ENCODE data around the gene IL31. TPM values are rescaled to one million over a fixed set of nuclear protein-coding genes. Genes with fewer than 3 reads are reported as not detected.
A peak's percentile ranks its signal among the peaks of the same experiment; 100 is the strongest.

The IL31 gene
- total RNA-seq, 1 donor from 2014 or later, result not detected

DNA sequence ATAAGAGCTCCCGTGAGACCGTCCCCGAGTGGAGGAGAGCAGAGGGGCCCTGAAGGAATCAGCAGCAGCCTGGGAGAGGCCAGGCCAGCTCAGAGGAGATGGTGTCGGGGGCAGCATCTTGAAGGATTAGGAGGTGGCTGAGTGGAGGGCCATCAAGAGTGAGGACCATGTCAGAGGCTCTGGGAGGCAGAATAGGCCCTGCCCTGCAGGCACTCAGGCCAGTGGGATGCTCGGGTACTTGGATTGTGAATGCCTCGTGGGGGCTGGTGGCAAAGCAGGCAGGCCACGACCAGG, 47.7 kb downstream of the IL31 start:
- TF ChIP-seq, protein P1, sequence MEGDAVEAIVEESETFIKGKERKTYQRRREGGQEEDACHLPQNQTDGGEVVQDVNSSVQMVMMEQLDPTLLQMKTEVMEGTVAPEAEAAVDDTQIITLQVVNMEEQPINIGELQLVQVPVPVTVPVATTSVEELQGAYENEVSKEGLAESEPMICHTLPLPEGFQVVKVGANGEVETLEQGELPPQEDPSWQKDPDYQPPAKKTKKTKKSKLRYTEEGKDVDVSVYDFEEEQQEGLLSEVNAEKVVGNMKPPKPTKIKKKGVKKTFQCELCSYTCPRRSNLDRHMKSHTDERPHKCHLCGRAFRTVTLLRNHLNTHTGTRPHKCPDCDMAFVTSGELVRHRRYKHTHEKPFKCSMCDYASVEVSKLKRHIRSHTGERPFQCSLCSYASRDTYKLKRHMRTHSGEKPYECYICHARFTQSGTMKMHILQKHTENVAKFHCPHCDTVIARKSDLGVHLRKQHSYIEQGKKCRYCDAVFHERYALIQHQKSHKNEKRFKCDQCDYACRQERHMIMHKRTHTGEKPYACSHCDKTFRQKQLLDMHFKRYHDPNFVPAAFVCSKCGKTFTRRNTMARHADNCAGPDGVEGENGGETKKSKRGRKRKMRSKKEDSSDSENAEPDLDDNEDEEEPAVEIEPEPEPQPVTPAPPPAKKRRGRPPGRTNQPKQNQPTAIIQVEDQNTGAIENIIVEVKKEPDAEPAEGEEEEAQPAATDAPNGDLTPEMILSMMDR (IDR thresholded peaks at IDR 0.05; ENCODE audit: partially characterized antibody, unreplicated experiment), result no peak
- DNase-seq, result no peak
- H3K27ac Mint-ChIP-seq (ENCODE audit: unreplicated experiment), result no peak overlapping the region
- peaks cover 7% of the 10 kb centered on the region for H3K9me3 Mint-ChIP-seq (ENCODE audit: unreplicated experiment)
- H3K4me3 Mint-ChIP-seq (ENCODE audit: unreplicated experiment), result no peak overlapping the region
- H3K36me3 Mint-ChIP-seq (ENCODE audit: unreplicated experiment), result no peaks in the 10 kb centered on the region
- H3K27me3 Mint-ChIP-seq (ENCODE audit: unreplicated experiment), result peaks cover 11% of the 10 kb centered on the region
- H3K4me1 Mint-ChIP-seq (ENCODE audit: low read depth, unreplicated experiment), result peaks cover 25% of the 10 kb centered on the region

DNA sequence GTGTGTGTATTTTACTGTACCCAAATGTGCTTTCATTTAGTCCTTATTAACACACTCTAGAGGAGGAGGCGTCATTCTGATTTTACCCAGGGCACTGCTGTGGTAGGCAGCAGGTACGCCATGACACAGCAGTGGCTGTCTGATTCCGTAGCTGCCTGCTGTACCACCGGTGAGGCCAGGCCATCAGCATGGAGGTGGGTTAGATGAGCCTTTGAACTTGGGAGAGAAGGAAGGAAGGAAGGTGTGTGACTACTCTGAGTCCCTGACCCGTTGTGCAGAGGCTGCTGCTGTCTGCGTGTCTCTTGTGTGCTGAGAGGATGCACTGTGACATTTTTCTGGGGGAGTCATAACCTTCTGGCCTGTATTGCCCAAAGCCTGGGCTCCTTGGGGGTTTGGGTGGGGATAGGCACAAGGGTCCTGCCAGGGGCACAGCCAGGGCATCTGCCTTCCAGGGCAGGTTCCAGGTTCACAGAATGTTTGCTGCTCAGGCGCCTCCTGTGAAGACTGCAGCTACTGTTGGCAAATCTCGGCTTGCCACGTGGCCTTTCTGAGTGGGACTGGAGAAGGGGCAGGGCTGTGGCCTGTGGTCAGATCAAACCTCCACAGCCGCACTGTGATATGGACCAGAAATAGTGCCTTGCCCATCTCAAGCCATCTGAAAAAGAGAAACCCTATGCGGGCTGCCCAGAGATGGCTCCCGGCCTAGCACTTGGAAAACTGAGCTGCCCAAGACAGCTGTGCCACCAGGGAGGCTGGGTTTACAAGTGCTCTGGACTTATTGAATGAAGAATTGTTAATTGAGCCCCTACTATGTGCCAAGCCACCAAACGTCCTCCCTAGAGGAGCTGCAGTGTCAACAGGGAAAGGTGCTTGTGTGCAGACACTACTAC, 48.3 kb downstream of the IL31 start:
- H3K27ac Mint-ChIP-seq (ENCODE audit: unreplicated experiment), result no peak overlapping the region
- TF ChIP-seq, protein P1 (IDR thresholded peaks at IDR 0.05; ENCODE audit: partially characterized antibody, unreplicated experiment), result no peak
- no peak for DNase-seq
- H3K27me3 Mint-ChIP-seq (ENCODE audit: unreplicated experiment), result peaks cover 11% of the 10 kb centered on the region
- peaks cover 4% of the 10 kb centered on the region for H3K9me3 Mint-ChIP-seq (ENCODE audit: unreplicated experiment)
- H3K4me3 Mint-ChIP-seq (ENCODE audit: unreplicated experiment), result no peak overlapping the region
- peaks cover 25% of the 10 kb centered on the region for H3K4me1 Mint-ChIP-seq (ENCODE audit: low read depth, unreplicated experiment)
- H3K36me3 Mint-ChIP-seq (ENCODE audit: unreplicated experiment), result no peaks in the 10 kb centered on the region

DNA sequence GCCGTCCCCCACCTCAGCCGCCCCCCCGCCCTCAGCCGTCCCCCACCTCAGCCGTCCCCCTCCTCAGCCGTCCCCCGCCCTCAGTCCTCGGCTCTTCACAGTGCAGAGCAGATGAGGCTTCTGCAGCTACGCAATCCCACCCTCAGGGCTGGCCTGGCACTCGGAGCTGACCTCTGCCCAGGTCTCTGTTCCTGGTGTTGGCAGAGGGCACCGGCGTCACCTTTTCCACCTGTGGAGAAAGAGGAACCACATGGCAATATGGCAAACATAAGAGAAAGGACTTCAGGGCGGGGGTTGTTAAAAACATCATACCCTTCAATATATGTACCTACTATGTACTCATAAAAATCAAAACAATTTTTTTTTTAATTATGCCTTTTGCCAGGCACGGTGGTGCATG, 49.7 kb downstream of the IL31 start:
- Mint-ChIP-seq H3K4me3 (ENCODE audit: unreplicated experiment) (no peak overlapping the region), H3K4me1 (ENCODE audit: low read depth, unreplicated experiment) (peaks cover 25% of the 10 kb centered on the region), H3K27ac (ENCODE audit: unreplicated experiment) (no peak overlapping the region), H3K36me3 (ENCODE audit: unreplicated experiment) (no peaks in the 10 kb centered on the region), H3K9me3 (ENCODE audit: unreplicated experiment) (peaks cover 4% of the 10 kb centered on the region), H3K27me3 (ENCODE audit: unreplicated experiment) (peaks cover 11% of the 10 kb centered on the region)
- TF ChIP-seq, protein P1 (IDR thresholded peaks at IDR 0.05; ENCODE audit: partially characterized antibody, unreplicated experiment), result no peak
- DNase-seq, result no peak

DNA sequence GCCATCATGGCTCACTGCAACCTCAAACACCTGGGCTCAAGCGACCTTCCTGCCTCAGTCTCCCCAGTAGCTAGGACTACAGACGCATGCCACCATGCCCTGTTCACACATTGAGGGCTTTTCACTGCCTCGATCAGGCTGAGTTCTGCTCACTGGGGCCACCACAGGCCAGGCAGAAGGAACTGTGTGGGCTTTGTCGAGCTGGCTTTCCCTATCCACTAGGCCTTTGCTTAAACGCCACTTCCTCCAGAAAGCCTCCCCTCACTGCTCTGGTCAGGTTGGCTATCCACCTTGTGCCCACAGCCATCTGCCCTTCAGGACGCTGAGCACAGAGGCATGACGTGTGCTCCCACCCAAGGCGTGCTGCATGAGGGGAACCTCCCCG, 50.3 kb downstream of the IL31 start:
- DNase-seq, result no peak
- peaks cover 11% of the 10 kb centered on the region for H3K27me3 Mint-ChIP-seq (ENCODE audit: unreplicated experiment)
- no peak overlapping the region for H3K4me3 Mint-ChIP-seq (ENCODE audit: unreplicated experiment)
- TF ChIP-seq, protein P1 (IDR thresholded peaks at IDR 0.05; ENCODE audit: partially characterized antibody, unreplicated experiment), result no peak
- no peaks in the 10 kb centered on the region for H3K36me3 Mint-ChIP-seq (ENCODE audit: unreplicated experiment)
- H3K4me1 Mint-ChIP-seq (ENCODE audit: low read depth, unreplicated experiment), result peaks cover 25% of the 10 kb centered on the region
- H3K27ac Mint-ChIP-seq (ENCODE audit: unreplicated experiment), result peak overlapping the region; percentile 10
- H3K9me3 Mint-ChIP-seq (ENCODE audit: unreplicated experiment), result peaks cover 4% of the 10 kb centered on the region

DNA sequence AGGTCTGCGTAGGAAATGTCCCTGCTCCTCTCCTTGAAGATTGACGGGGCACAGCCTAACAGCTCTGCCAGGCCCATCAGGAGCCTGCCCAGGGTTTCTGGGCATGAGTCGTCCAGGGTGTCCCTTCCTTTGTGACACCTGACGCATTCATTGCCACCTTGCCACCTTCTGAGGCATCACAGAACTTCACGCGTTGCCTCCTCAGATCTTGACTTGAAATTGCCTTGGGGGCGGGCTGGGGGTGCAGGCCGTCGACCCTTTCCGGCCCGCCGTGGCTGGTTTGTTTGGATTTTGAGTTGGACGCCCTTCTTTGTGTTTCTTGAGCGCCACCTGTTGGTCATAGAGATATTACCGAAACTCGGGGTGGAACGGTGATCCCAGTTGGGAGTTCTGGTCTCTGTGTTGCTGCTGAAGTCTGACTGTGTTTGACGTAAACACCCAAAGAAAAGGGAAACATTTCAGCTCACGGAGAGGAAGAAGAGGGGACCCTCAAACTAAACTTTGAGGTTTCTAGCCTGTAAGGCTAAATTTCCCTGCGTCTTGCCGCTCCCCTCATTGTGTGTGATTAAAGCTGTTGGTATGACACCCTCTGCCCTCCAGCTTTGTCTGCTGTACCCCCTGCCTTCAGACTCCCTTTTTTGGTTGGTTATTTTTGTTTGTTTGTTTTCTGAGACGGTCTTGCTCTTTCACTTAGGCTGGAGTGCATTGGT, 50.8 kb downstream of the IL31 start:
- Mint-ChIP-seq H3K27ac (ENCODE audit: unreplicated experiment) (peak overlapping the region; percentile 65), H3K9me3 (ENCODE audit: unreplicated experiment) (peaks cover 4% of the 10 kb centered on the region)

More for the DNA sequence above, 50.8 kb downstream of the IL31 start:
- Mint-ChIP-seq H3K27me3 (ENCODE audit: unreplicated experiment) (peaks cover 9% of the 10 kb centered on the region), H3K4me1 (ENCODE audit: low read depth, unreplicated experiment) (peaks cover 25% of the 10 kb centered on the region), H3K4me3 (ENCODE audit: unreplicated experiment) (no peak overlapping the region), H3K36me3 (ENCODE audit: unreplicated experiment) (no peaks in the 10 kb centered on the region)
- TF ChIP-seq, protein P1 (IDR thresholded peaks at IDR 0.05; ENCODE audit: partially characterized antibody, unreplicated experiment), result peak; percentile 75
- peak; percentile 81 for DNase-seq

All from glutamatergic neuron (in vitro differentiated cells).